ENCODE data around the gene DNAJB1.

DNAJB1 gene

DNA sequence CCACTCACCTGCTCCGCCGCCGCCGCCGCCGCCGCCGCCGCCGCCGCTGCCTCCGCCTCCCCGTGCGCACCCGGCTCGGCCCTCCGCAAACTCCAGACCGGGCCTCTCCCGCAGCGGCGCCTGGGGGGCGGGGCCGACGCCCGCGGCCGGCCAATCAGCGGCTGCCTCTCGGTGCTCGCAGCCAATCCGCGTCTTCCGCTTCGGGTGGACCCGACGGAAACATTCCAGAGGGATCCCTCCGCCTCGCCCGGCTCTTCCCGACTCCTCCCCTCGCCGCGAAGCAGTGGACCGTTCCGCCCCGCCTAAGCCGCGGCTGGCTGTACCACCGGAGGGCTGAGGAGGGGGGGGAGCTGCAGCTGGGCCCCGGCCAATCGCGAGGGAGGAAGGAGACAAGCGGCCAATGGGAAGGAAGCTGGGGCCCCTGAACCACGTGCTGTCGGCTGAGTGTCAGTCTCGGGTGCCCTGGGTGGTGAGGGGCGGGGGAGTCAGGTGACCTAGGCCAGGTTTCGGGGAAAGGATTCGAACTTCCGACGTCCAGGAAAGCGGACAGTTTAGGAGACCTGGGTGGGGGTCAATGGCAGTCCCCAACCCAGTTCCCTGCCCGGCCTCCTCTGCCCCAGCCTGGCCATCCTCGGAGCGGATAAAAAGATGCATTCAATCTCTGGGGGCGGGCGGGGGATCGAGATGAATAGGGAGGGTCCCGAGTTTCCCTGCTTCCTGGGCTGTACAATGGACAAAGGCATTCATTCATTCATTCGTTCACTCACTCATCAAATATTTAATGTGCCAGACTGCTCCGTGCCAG, 22.0 kb downstream of the DNAJB1 start, which contains the start of gene GIPC1:
Gene GIPC1 (minus strand): TSS at position 99 of the 805 bp plus-strand sequence. CDS start 13,151 bp downstream, outside the sequence.
- peak; percentile 98 for DNase-seq (ENCODE audit: low spot score)

DNA sequence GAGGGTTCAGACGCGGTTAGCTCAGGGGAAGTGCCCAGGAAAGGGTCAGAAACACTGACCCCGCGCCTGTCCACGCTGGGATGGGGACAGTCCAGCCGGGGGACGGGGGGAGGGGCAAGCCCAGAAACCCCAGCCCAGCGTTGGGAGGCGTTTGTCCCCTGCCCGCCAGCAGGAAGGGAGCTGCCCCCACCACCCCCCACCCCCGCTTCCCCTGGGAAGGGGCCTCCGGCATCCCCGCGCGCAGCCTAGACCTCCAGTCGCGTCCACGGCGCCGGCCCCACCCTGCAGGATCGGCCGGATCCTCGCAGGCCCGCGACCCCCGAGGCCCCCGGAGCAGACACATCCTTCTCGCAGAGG, 22.5 kb downstream of the DNAJB1 start:
- DNase-seq (ENCODE audit: low spot score) = no peak

DNA sequence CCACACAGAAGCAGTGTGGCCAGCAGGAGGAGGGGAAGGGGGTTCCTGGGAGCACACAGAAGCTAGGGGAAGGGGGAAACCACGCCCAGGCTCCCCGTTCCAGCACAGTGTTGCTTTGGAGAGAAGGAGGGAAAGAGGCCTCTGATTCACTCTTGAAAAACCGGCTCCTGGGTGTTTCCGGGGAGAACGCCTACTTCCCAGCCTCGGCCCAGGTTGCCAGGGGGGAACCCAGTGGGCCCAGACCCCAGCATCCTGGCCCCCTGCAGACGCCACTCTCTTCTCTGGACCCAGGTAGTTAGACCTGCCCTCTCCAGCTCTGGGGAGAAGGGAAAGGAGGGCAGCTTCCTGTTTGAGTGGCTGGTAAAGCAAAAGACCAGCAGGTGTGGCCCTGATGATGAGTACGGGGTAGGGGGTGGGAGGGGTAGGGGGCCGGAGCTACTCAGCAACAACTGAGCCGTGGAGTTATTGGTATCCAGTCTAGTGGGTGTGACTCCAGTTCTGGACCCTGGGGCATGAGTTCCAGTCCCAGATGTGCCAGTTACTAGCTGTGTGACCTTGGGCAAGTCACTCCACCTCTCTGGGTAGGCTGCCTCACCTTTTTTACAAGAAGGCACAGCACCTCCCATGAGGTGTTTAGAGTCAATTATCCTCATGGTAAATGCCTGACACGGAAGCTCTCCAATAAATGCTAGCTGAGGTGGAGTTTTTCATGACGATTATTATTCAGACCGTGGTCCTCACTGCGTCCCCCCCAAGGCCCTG, 23.1 kb downstream of the DNAJB1 start:
- no peak for DNase-seq (ENCODE audit: low spot score)

DNA sequence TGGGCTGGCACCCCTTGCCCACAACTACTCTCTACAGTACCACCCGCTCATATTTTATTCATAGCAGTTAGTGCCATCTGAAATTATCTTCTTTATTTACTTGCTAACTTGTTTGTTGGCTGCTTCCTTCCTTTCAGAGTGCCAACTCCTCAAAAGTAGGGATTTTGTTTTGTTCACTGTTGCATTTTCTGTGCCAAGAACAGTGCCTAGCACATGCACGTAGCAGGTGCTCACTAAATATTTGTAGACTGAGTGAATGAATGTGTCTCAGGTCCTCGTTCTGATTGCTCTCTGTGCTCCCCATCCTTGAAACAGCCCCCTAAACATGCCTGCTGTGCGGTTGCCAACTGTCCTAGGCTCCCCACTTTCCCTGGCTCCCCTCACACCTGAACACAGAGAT, 23.8 kb downstream of the DNAJB1 start:
- no peak for DNase-seq (ENCODE audit: low spot score)

DNA sequence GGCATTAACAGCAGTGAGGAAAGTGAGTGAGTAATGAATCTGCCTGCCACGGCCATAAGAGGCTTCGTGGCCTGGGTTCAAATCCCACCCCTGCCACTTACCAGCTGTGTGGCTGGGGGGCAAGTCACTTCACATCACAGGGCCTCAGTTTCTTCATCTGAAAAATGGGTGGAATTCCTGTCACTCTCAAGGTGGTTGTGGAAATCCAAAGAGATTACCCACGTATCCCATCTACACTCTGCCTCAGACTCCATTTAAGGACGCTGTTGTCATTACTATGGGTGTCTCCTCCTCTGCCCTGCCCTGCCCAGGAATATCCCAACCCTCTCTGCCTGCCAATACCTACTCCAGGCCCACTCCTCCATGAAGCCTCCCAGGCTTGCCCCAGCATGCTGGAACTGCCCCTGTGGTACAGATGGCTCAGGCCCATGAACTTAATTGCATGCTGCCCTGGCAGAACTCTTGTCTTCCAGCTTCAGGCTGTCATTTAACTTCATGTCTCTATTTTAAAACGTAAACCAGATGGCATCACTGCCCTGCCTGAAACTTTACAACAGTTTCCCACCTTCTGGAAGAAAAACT, 25.4 kb downstream of the DNAJB1 start:
- DNase-seq (ENCODE audit: low spot score) = no peak

DNA sequence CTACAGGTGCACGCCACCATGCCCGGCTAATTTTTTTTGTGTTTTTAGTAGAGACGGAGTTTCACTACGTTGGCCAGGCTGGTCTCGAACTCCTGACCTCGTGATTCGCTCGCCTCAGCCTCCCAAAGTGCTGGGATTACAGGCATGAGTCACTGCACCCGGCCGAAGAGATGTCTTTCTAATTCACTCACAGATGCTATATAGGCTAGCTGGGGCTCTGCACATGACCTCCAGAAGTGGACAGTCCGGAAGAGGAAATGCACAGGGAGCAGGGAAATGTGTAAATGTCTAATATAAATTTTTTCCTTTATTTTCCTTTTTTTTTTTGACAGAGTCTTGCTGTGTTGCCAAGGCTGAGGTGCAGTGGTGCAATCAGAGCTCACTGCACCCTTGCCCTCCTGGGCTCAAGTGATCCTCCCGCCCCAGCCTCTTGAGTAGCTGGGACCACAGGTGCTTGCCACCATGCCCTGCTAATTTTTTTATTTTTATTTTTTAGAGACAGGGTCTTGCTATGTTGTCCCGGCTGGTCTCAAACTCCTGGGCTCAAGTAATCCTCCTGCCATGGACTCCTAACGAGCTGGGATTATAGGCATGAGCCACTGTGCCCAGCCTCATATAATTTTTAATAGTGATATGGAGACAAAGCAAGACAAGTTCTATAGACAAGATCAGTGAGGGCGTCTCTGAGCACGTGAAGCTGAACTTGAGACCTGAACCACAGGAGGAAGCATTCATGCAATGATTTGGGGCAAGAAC, 30.6 kb downstream of the DNAJB1 start:
- no peak for DNase-seq (ENCODE audit: low spot score)

DNA sequence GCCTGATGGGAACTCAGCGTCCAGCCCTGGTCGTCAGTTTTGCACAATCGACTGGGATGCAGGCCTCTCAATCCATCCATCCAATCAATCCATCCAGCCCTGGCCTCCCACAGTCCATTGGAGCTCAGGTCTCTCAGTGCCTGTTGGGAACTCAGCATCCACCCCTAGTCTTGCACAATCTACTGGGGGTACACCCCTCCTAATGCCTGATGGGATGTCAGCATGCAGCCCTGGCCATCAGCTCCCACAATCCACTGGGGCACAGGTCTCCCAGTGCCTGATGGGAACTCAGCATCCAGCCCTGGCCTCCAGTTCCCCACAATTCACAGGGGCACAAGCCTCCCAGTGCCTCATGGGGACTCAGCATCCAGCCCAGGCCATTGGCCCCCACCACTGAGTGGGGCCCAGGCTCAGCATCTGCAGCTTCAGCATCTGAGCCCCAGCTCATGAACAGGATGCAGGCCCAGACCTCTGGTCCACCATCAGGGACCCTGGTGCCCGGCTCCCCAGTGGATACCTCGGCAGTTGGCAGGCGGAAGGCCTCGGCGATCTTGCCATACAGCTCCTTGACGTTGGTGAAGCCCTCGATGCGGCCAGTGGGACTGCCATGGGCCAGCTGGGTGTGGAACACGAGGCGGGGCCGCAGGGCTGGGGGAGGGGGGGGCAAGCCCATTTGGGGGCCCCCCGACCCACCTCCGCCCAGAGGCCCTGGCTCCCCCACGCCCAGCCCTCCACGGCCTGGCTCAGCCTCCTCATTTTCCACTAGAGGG, 35.8 kb downstream of the DNAJB1 start:
- no peak for DNase-seq (ENCODE audit: low spot score)

DNA sequence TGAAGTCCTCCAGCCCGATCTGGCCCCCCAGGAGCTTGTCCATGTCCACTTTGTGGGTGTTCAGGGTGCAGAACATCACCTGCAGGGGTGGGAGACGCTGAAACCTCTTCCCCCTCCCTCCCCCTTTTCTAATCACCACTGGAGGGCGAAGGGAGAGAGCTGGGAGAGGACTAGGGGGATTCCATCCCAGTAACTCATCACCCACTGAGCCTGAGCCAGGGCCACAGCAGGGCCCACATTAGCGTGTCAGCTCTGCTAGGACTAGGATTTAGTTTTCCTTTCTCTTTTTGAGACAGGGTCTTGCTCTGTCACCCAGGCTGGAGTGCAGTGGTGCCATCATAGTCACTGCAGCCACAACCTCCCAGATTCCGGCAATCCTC, 37.5 kb downstream of the DNAJB1 start:
- no peak for DNase-seq (ENCODE audit: low spot score)

DNA sequence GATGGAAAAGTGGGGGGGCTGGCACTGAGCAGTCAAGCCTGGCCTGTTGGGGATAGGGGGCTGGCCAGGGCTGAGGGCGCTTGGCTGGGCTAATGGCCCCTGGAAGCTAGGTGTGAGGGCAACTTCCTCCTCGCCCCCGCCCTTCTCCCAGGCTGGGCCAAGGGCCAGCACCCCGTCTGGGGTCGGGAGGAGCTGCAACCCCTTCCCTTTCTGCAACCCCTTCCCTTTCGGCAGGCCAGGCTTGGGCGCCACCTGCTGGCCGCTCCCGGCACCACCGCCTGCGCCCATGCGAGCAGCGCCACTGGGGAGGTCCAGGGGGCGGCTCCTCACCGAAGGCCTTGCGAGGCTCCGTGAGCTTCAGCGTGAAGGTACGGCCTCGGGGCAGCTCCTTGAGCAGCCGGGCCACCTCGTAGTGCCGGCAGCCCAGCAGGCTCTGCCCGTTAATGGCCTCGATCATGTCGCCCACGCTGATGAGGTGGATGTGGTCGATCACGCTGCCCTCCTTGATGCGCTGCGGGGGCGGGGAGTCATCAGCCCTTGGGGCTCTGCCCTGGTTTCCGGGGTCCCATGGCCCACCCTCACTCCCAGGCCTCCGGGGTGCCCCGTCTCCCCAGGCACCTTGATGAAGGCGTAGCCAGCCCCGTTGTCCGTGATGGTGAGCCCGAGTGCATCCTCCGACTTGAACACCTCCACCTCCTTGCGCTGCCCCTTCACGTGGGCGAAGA, 38.1 kb downstream of the DNAJB1 start:
- DNase-seq (ENCODE audit: low spot score) = peak; percentile 62

DNA sequence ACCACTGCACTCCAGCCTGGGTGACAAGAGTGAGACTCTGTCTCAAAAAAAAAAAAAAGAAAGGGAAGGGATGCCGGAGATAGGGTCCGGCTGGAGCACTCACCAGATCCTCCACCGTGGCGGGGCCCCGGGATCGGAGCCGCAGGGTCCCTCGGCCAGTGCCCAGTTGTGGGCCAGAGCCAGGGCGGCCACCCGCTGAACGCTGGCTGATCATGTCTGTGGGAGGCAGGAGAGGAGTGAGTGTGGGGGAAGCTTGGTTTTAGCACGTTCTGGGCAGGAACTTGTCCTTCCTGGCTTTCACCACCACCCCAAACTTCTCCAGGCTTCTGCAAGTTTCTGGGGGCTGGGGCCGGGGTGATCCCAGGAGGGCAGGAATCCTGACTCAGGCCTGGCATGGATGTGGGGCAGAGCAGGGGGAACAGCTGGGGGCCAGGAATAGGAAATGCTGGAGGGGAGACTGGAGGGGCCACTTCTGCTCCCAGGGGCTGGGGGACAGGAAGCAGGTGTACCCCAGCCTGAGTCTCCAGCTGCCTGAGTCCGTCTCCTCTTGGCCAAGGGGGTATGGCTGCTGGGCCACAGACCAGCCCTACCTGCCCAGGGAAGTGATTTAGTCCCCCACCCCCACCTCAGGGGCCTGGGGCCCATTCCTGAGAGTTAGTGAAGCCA, 38.8 kb downstream of the DNAJB1 start:
- DNase-seq (ENCODE audit: low spot score) = no peak

DNA sequence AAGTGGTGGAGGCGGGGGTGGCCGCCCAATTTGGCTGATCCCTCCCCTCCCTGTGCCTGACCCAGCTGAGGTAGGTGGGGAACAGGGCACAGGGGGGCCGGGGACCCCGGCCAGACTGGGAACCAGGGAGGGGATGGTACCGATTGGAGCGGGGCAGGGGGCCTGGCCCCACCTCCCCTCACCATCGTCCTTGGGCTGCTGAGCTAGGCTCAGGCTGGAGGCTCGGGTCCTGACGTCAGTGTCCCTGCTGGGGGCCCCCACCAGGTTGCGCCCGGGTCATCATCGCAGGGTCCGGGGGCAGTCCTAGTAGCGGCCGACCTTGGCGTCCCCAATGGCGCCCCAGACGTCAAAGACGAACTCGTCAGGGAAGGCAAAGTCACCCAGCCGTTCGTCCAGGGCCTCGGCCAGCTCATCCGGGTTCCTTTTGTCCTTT, 40.1 kb downstream of the DNAJB1 start:
- no peak for DNase-seq (ENCODE audit: low spot score)

DNA sequence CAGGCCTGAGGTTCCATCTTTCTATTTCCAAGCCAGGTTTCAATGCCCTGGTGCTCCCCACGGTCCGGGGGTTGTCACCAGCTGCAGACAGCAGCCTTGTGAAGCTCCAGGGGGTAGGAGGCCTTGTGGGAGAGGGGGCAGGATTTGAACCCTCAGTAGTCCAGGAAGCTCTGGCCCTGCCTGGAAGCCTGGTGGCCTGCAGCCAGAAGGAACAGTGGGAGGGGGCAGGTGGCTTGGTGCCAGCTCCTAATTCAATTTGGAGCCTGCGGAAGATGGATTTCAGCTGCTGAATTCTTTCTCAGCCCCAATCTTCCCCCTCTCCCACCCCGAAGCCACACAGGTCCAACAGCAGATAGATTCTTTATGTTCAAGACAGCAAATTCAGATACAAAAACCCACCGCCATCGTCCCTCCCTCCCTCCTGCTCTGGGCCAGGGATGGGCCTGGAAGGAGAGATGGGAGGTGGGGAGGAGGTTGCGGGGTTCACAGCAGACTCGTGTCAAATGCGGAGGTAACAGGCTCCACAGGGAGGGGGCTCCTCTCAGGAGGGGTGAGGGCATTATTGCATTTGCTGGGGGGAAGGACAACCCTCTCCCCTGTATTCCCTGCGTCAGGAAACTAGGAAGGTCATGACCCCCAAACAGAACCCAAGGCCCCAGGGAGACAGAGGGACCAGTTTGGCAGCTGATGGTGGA, 40.6 kb downstream of the DNAJB1 start:
- DNase-seq (ENCODE audit: low spot score) = no peak

DNA sequence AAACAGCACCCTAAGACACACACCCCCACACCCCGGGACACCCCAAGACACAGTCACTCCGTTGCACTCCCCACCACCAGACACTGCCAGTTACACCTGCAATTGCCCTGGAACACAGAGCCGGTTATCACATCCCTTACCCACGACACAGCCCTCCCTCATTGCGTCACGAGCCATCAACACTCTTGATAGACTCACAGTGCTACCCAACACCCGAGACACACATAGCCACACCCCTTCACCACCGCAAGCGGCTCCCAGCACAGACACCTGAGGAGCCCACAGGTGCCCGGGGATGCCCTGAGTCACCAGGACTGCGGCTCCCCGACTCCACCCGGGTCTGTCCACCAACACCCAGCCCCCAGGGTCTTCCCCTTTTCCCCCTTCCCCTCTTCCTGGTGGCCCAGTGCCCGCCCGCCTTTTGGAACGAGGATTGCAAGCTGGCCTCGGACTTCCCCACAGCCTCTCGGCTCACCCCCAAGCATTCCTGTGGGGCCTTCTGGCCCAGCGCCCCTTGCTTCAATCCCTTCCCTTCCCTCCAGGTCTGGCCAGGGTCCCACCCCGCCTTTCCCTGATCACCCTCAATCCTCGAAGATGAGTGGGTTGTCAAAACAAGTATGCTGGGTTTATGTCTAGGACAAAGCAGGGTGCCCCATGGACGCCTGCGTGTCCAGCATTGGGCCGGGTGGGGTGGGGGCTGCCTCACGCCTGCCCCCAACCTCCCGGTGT, 41.4 kb downstream of the DNAJB1 start:
- peak; percentile 66 for DNase-seq (ENCODE audit: low spot score)

DNA sequence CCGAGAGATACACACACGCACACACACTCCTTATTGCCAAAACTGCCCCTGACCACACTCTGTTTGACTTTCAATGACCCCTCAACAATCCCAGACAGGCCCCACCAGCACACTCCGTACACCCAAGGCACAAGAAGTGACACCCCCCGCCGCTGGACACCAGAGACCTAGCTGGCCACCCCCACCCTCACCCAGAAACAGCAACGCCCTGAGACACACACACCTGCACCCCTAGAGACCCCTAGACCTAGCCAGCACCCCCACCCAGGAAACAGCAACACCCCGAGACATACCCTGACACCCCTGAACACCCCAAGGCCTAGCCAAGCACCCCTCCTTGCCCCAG, 41.9 kb downstream of the DNAJB1 start:
- DNase-seq (ENCODE audit: low spot score) = no peak

DNA sequence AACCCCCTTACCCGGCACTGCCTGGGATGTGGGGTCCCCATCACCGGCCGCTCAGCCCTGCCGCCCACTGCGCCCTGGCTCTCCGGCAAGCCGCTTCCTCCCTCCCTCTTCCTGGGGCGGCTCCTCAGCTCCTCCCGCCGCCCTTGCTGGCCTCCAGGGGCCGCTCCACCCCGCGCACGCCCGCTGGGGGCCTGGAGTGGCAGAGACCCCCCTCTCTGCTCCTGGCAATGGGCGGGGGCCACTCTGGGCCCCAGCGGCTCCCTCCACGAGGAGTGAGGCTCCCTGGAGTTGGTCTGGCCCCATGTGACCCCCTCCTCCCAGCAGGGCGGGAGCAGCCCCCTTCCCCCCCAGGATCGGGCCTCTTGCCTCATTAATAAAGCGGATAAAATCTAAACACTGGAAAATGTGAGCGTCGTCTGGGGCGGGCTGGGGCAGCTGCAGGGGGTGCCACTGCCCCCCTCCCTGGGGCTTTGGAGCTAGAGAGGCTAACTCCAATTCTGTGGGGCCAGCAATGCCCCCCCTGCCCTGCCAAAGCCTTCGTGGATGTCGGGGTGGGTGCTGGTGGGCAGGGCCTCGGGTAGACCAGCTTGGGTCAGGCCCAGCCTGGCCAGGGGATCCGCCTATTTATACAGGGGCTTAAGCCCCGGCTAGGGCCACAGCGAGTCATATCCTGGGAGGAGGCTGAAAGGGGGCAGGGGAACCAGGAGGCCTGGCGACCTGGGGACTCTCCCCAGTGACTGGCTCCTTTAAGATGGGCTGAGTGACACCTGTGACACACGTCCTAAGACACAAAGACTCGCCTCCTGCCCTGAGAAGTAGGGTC, 42.7 kb downstream of the DNAJB1 start, which contains the start of gene PTGER1:
Gene PTGER1 (minus strand): TSS at position 104 of the 823 bp plus-strand sequence. CDS start 1,034 bp downstream, outside the sequence.
- DNase-seq (ENCODE audit: low spot score) = no peak

DNA sequence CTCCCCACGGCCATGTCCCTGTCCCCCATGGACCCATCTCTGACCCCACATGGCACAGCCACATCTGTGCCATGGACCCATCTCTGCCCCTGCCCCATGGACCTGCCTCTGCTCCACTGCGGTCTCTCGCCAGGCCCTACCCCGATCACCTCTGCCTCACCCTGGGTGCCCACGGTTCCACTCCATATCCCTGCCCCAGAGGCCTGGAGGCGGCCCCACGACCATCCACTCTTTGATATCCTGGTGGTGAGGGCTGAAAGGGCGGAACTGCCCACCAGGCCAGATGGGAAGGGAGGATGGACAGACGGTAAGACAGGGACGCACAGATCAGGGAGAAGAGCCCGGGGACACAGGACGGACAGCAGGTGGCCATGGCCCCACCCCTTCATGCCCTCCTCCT, 43.4 kb downstream of the DNAJB1 start:
- no peak for DNase-seq (ENCODE audit: low spot score)

DNA sequence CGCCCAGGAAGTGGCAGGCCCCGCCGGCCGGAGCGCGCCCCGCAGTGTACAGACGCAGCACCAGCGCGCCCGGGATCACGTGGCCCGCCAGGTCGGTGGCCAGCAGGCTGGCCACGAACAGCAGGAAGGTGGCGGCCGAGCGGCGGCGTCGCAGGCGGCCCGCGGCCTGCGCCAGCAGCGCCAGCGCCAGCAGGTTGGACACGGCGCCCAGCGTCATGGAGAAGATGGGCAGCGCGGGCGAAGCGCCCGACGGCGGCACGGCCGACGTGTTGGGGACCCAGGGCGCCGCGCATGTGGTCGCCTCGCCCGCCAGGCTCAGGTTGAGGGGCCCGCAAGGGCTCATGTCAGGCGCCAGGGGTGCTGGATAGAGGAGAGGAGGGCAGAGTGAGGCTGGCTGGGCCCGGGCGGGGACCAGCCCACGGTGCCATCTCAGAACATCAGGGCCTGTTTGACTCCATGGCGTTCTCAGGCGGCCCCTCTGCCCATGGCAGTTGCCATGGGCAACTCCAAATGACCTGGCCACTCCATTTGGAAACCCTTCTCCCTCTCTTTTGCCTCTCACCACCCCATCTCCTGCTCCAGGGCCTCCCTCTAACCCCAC, 44.1 kb downstream of the DNAJB1 start:
- no peak for DNase-seq (ENCODE audit: low spot score)
